Activated CD4-positive, alpha-beta T cell treated with anti-CD3 and anti-CD28 coated beads, Interleukin-2, amount 10 ng/mL, durations not matched to agents 7 days and 5 days (primary cell): Measurements from ENCODE around the gene CDK5RAP2. TPM values are rescaled to one million over a fixed set of nuclear protein-coding genes. Genes with fewer than 3 reads are reported as not detected.
"Not testable (repeated sequence)": the region's sequence is repeated elsewhere in the genome, so short reads cannot be mapped to it uniquely, and the experiment has no call there.

Experiments
- CTCF ChIA-PET: fragments of 350-600 bp; sonication (Branson Sonifier 250); formaldehyde crosslinking; loops from one replicate; lab custom pipeline; 2021; ENCODE audit warnings: antibody characterized with exemption; lab: Charles Lee
- POLR2A ChIA-PET: fragments of 350-600 bp; sonication (Branson Sonifier 250); formaldehyde crosslinking; loops from one replicate; lab custom pipeline; 2021; ENCODE audit warnings: antibody characterized with exemption; lab: Charles Lee
- DNase-seq: peaks from one replicate; pipeline ENCODE4 v3.0.0-alpha.2; 2020
- H3K27ac Mint-ChIP-seq: one replicate; pipeline ENCODE4 v1.8.0; 2021; ENCODE audit warnings: mild to moderate bottlenecking, moderate library complexity, mixed read lengths
- H3K27me3 Mint-ChIP-seq: one replicate; pipeline ENCODE4 v1.8.0; 2021; ENCODE audit warnings: mixed read lengths
- H3K36me3 Mint-ChIP-seq: one replicate; pipeline ENCODE4 v1.8.0; 2021; ENCODE audit warnings: low read depth, mixed read lengths
- H3K4me1 Mint-ChIP-seq: one replicate; pipeline ENCODE4 v1.8.0; 2021; ENCODE audit warnings: mixed read lengths
- H3K4me3 Mint-ChIP-seq: one replicate; pipeline ENCODE4 v1.8.0; 2021; ENCODE audit warnings: mild to moderate bottlenecking, moderate library complexity, mixed read lengths
- H3K9me3 Mint-ChIP-seq: one replicate; pipeline ENCODE4 v1.8.0; 2021; ENCODE audit warnings: mixed read lengths
- total RNA-seq, 2 experiments: library from RNA; stranded (reverse); gene quantifications; one replicate each; pipeline ENCODE4 v1.2.3, GENCODE V29; 2021

The CDK5RAP2 gene
- total RNA-seq, 2 experiments from 2014 or later, result 103 to 105 TPM

GRCh38 chr9:120534266-120534665, 45.7 kb downstream of the CDK5RAP2 start:
- H3K36me3 Mint-ChIP-seq, result peaks cover 64% of the 10 kb centered on the region

DNA sequence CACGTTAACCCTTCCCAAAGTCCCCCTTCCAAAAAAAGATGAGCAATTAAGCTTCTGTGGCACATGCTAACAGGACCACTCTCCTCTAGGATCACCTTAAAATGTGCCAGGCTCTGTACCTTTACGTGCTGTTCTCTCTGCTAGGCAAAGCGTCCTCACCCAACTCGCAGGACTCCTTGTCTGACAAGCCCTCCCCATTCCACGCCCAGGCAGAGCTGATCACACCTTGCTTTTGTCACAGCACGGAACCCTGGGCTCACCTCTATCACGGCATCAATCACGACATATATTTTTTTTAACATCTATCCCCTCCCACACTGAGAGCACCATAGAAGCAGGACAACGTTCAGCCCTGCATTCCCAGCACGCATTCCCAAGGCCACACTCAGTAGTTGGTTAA, 47.1 kb downstream of the CDK5RAP2 start:
- Mint-ChIP-seq H3K4me1 (peaks cover 11% of the 10 kb centered on the region), H3K27ac (peak overlapping the region; percentile 9), H3K9me3 (no peaks in the 10 kb centered on the region), H3K36me3 (peaks cover 76% of the 10 kb centered on the region), H3K4me3 (no peak overlapping the region), H3K27me3 (no peaks in the 10 kb centered on the region)
- no peak for DNase-seq
- CTCF ChIA-PET, result interaction anchor here (1.0 to 1.4 kb wide), 2 partner anchors 10 to 77 kb away, joined by 3 to 4 read pairs; no protein-coding TSS in a partner anchor
- POLR2A ChIA-PET, result no interaction called here

More at GRCh38 chr9:120534266-120534665, 45.7 kb downstream of the CDK5RAP2 start:
- Mint-ChIP-seq H3K4me1 (peaks cover 11% of the 10 kb centered on the region), H3K9me3 (no peaks in the 10 kb centered on the region), H3K27me3 (no peaks in the 10 kb centered on the region), H3K27ac (peak overlapping the region; percentile 78), H3K4me3 (no peak overlapping the region)
- ChIA-PET CTCF (interaction anchor here (1.0 to 1.4 kb wide), 3 partner anchors 9 to 12 kb away, joined by 3 to 4 read pairs (median 3); no protein-coding TSS in a partner anchor), POLR2A (no interaction called here)
- no peak for DNase-seq

- POLR2A ChIA-PET, result no interaction called here
- H3K4me3 Mint-ChIP-seq, result no peak overlapping the region
- H3K27me3 Mint-ChIP-seq, result no peaks in the 10 kb centered on the region
- CTCF ChIA-PET, result interaction anchor here (1.0 to 1.4 kb wide), 2 partner anchors 11 to 77 kb away, joined by 3 to 4 read pairs; no protein-coding TSS in a partner anchor
- H3K36me3 Mint-ChIP-seq, result peaks cover 78% of the 10 kb centered on the region
- H3K9me3 Mint-ChIP-seq, result no peaks in the 10 kb centered on the region
- H3K4me1 Mint-ChIP-seq, result peaks cover 11% of the 10 kb centered on the region
- DNase-seq, result no peak
- H3K27ac Mint-ChIP-seq, result no peak overlapping the region
These were observed 47.5 kb downstream of the CDK5RAP2 start for GRCh38 chr9:120532475-120532874.

DNA sequence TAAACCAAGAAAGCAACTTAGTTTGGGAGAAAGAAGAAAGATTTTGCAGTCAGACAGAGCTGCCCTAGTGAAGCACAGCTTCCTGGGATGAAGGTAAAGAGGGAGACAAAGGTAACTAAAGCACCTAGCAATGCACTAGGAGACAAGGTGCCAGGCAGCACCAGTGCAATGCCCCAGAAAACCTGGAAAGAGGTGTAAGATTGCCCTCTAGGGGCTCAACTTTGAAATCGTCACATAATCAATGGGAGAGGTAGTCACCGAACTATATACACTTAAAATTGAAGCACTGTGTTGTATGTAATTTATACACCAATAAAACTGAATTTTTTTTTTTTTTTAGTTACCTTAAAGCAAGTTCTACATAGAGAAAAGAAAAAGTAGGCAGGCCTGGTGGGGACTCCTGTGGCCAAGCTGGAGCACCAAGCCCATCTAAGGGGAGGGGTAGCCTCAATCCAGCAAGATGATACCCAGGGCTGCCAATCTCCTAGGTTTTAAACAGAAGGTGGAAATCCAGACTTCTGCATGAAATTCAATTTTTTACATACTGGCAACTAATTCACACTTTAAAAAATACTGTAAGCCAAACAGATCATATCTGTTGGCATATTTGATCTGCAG, 48.2 kb downstream of the CDK5RAP2 start:
- POLR2A ChIA-PET, result interaction anchor here (0.7 kb wide), 1 partner anchor 57 kb away, joined by 5 read pairs; no protein-coding TSS in a partner anchor
- Mint-ChIP-seq H3K36me3 (peaks cover 77% of the 10 kb centered on the region), H3K9me3 (no peaks in the 10 kb centered on the region), H3K27ac (no peak overlapping the region), H3K27me3 (no peaks in the 10 kb centered on the region), H3K4me1 (peaks cover 11% of the 10 kb centered on the region), H3K4me3 (no peak overlapping the region)
- CTCF ChIA-PET, result interaction anchor here (0.9 to 1.4 kb wide), 3 partner anchors 11 to 12 kb away, joined by 3 to 4 read pairs (median 3); no protein-coding TSS in a partner anchor
- DNase-seq, result peak; percentile 24

DNA sequence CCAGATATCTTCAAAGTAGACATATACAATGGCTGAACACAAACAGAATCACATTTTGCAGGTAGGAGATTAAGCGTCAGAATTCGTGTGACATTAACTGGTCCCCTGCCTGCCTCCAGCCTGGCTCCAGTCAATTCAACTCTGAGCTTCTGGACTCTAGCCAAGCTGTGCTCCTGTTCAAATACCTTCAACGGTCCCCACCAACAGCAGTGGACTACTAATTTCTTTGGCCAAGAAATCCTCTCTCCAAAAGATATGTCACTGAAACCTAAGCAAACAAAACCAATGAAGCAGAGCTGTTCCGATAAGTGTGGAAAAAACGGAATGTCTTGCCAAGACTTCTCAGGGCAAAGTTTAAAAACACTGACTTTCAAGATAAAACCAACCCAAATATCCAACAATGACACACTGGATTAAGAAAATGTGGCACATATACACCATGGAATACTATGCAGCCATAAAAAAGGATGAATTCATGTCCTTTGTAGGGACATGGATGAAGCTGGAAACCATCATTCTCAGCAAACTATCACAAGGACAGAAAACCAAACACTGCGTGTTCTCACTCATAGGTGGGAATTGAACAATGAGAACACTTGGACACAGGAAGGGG, 49.6 kb downstream of the CDK5RAP2 start:
- Mint-ChIP-seq H3K36me3 (peaks cover 80% of the 10 kb centered on the region), H3K4me1 (peaks cover 11% of the 10 kb centered on the region)
- POLR2A ChIA-PET, result not testable (repeated sequence)

DNA sequence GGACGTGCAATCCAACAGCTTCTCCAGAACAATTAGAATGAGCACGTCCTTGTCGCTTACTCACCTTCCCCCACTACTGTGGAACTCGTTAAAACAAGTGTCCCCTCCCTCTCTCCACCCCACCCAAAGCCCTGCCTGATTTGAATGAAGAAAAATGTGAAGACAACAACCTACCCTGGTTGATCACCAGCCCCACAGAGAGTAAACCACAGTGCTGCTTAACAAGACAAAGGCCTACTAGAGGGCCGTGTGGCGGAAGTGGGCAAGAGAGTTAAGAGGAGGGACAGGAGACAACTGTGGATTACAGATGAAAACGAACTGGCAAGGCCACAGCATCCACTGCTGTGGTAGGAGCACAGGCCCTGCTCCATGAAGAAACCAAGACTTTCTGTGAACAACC, 51.1 kb downstream of the CDK5RAP2 start:
- peaks cover 78% of the 10 kb centered on the region for H3K36me3 Mint-ChIP-seq
- H3K27ac Mint-ChIP-seq, result no peak overlapping the region
- no peak overlapping the region for H3K4me3 Mint-ChIP-seq
- peaks cover 11% of the 10 kb centered on the region for H3K4me1 Mint-ChIP-seq
- no peaks in the 10 kb centered on the region for H3K27me3 Mint-ChIP-seq
- H3K9me3 Mint-ChIP-seq, result no peaks in the 10 kb centered on the region
- ChIA-PET CTCF (no interaction called here), POLR2A (no interaction called here)
- no peak for DNase-seq

More for the DNA sequence above, 49.6 kb downstream of the CDK5RAP2 start:
- DNase-seq, H3K27me3 Mint-ChIP-seq, H3K9me3 Mint-ChIP-seq, H3K4me3 Mint-ChIP-seq, H3K27ac Mint-ChIP-seq: not testable (repeated sequence)
- CTCF ChIA-PET, result interaction anchor here (1.0 to 1.3 kb wide), 2 partner anchors 9 to 23 kb away, joined by 3 read pairs; no protein-coding TSS in a partner anchor

- ChIA-PET POLR2A (no interaction called here), CTCF (no interaction called here)
- no peaks in the 10 kb centered on the region for H3K9me3 Mint-ChIP-seq
- H3K4me3 Mint-ChIP-seq, result no peak overlapping the region
- DNase-seq, result no peak
- peaks cover 10% of the 10 kb centered on the region for H3K4me1 Mint-ChIP-seq
- peaks cover 81% of the 10 kb centered on the region for H3K36me3 Mint-ChIP-seq
- no peaks in the 10 kb centered on the region for H3K27me3 Mint-ChIP-seq
- H3K27ac Mint-ChIP-seq, result no peak overlapping the region
These were observed 51.6 kb downstream of the CDK5RAP2 start for GRCh38 chr9:120528327-120528726.

- DNase-seq, result no peak
- ChIA-PET POLR2A (interaction anchor here (0.6 kb wide), 1 partner anchor 132 kb away, joined by 4 read pairs; no protein-coding TSS in a partner anchor), CTCF (interaction anchor here (0.9 to 1.1 kb wide), 2 partner anchors 11 to 22 kb away, joined by 3 read pairs; no protein-coding TSS in a partner anchor)
- no peak overlapping the region for H3K4me3 Mint-ChIP-seq
- H3K9me3 Mint-ChIP-seq, result no peaks in the 10 kb centered on the region
- H3K27me3 Mint-ChIP-seq, result no peaks in the 10 kb centered on the region
- H3K4me1 Mint-ChIP-seq, result no peaks in the 10 kb centered on the region
- peaks cover 76% of the 10 kb centered on the region for H3K36me3 Mint-ChIP-seq
- no peak overlapping the region for H3K27ac Mint-ChIP-seq
These were observed 53.4 kb downstream of the CDK5RAP2 start for GRCh38 chr9:120526534-120526933.

GRCh38 chr9:120524863-120525262, 55.1 kb downstream of the CDK5RAP2 start:
- no peaks in the 10 kb centered on the region for H3K4me1 Mint-ChIP-seq
- DNase-seq, result no peak
- ChIA-PET POLR2A (no interaction called here), CTCF (interaction anchor here (0.8 to 1.9 kb wide), 3 partner anchors 10 to 17 kb away, joined by 3 to 5 read pairs (median 4); no protein-coding TSS in a partner anchor)
- H3K27ac Mint-ChIP-seq, result no peak overlapping the region
- no peaks in the 10 kb centered on the region for H3K27me3 Mint-ChIP-seq
- H3K4me3 Mint-ChIP-seq, result no peak overlapping the region
- no peaks in the 10 kb centered on the region for H3K9me3 Mint-ChIP-seq
- peaks cover 67% of the 10 kb centered on the region for H3K36me3 Mint-ChIP-seq

DNA sequence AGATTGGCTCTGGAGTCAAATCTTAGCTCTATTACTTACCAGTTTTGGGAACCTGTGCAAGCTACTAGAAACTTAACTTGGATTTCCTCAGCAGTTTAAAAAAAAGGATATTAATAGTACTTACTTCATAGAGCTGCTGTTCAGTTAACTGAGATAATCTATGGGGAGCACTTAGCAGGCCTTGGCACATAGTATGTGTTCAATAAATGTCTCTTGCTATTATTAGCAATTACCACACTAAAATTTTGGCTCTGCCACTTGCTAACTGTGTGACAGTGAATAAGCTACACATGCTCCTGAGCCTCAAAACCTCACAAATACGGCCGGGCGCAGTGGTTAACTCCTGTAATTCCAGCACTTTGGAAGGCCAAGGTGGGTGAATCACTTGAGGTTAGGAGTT, 55.9 kb downstream of the CDK5RAP2 start:
- no peaks in the 10 kb centered on the region for H3K27me3 Mint-ChIP-seq
- H3K4me3 Mint-ChIP-seq, result no peak overlapping the region
- H3K9me3 Mint-ChIP-seq, result no peaks in the 10 kb centered on the region
- ChIA-PET CTCF (interaction anchor here (1.6 to 1.9 kb wide), 2 partner anchors 10 to 16 kb away, joined by 4 to 5 read pairs; no protein-coding TSS in a partner anchor), POLR2A (interaction anchor here (0.6 kb wide), 1 partner anchor 82 kb away, joined by 5 read pairs; no protein-coding TSS in a partner anchor)
- H3K4me1 Mint-ChIP-seq, result no peaks in the 10 kb centered on the region
- peaks cover 66% of the 10 kb centered on the region for H3K36me3 Mint-ChIP-seq
- H3K27ac Mint-ChIP-seq, result no peak overlapping the region
- no peak for DNase-seq

GRCh38 chr9:120522558-120522957, 57.4 kb downstream of the CDK5RAP2 start:
- H3K9me3 Mint-ChIP-seq, result no peaks in the 10 kb centered on the region
- H3K36me3 Mint-ChIP-seq, result peaks cover 64% of the 10 kb centered on the region
- H3K4me3 Mint-ChIP-seq, result no peak overlapping the region
- H3K27ac Mint-ChIP-seq, result no peak overlapping the region
- DNase-seq, result no peak
- ChIA-PET POLR2A (no interaction called here), CTCF (interaction anchor here (0.6 kb wide), 1 partner anchor 43 kb away, joined by 3 read pairs; no protein-coding TSS in a partner anchor)
- H3K4me1 Mint-ChIP-seq, result no peaks in the 10 kb centered on the region
- H3K27me3 Mint-ChIP-seq, result no peaks in the 10 kb centered on the region

DNA sequence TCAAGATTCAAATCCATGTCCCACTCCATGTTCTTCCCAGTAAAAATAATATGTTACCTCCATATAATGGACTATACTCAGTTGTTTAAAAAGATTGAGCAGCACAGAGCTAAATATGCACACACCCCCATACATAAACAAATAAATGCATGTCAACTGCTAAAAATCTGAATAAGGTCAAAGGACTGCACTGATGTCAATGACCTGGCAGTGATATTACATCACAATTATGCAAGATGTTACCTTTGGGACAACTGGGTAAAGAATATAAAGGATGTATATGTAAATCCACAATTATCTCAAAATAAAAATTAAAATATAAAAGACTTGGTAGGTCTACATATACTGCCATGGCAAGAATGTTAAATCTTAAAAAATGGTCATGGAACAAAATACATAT, 57.9 kb downstream of the CDK5RAP2 start:
- no peaks in the 10 kb centered on the region for H3K27me3 Mint-ChIP-seq
- H3K36me3 Mint-ChIP-seq, result peaks cover 66% of the 10 kb centered on the region
- H3K27ac Mint-ChIP-seq, result no peak overlapping the region
- DNase-seq, result no peak
- H3K4me1 Mint-ChIP-seq, result no peaks in the 10 kb centered on the region
- H3K4me3 Mint-ChIP-seq, result no peak overlapping the region
- ChIA-PET CTCF (no interaction called here), POLR2A (no interaction called here)
- no peaks in the 10 kb centered on the region for H3K9me3 Mint-ChIP-seq

GRCh38 chr9:120521101-120521500, 58.9 kb downstream of the CDK5RAP2 start:
- Mint-ChIP-seq H3K4me3 (no peak overlapping the region), H3K4me1 (no peaks in the 10 kb centered on the region), H3K36me3 (peaks cover 63% of the 10 kb centered on the region), H3K27ac (no peak overlapping the region), H3K9me3 (peaks cover 2% of the 10 kb centered on the region), H3K27me3 (no peaks in the 10 kb centered on the region)
- DNase-seq, result no peak
- ChIA-PET POLR2A (no interaction called here), CTCF (interaction anchor here (0.9 to 1.6 kb wide), 2 partner anchors 14 to 22 kb away, joined by 3 to 4 read pairs; no protein-coding TSS in a partner anchor)
